ENCODE measurements around the gene MBNL1. TPM values are rescaled to one million over a fixed set of nuclear protein-coding genes. Genes with fewer than 3 reads are reported as not detected.

MBNL1 gene
- total RNA-seq, 1 experiment from 2014 or later, result 117 TPM

DNA sequence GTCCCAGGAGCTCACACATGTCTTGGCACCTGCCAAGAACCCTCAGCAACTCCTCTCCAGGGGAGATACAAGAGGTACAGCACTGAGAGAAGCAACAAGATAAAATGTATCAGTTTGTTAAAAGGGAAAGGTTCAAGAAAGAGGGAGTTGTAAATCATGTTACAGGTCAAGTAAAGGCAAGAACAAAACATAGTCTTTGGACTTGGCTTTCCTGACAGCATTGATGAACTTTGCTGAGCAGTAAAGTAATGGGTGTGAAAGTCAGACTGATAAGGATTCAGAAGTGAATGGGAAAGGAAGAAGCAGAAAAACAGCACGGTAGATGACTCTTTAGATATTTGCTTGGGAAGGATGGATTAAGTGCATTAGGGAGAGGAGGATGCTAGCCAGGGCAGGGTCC, 27.1 kb downstream of the MBNL1 start:
- DNase-seq (ENCODE audit: low spot score), result no peak
- Histone ChIP-seq H3K36me3 (ENCODE audit: insufficient read depth, low read length, poor library complexity, severe bottlenecking) (peaks cover 7% of the 10 kb centered on the region), H3K4me3 (ENCODE audit: low read depth, low read length, poor library complexity, severe bottlenecking) (no peak overlapping the region), H3K27me3 (replicated peaks; ENCODE audit: insufficient read depth, low read depth, low read length, poor library complexity) (no peaks in the 10 kb centered on the region), H3K4me1 (ENCODE audit: insufficient read depth, low read length, poor library complexity, severe bottlenecking) (peaks cover 19% of the 10 kb centered on the region), H3K9me3 (ENCODE audit: low read depth, low read length, poor library complexity, severe bottlenecking) (no peaks in the 10 kb centered on the region), H3K27ac (ENCODE audit: low read depth, low read length, poor library complexity, severe bottlenecking) (no peak overlapping the region)
- BruUV-seq (replicated peaks), result no TSS peak
- no peak for TF ChIP-seq EZH2 (IDR thresholded peaks at IDR 0.05; ENCODE audit: borderline replicate concordance, low read depth, low read length, poor library complexity, severe bottlenecking)
- TF ChIP-seq, protein P1, sequence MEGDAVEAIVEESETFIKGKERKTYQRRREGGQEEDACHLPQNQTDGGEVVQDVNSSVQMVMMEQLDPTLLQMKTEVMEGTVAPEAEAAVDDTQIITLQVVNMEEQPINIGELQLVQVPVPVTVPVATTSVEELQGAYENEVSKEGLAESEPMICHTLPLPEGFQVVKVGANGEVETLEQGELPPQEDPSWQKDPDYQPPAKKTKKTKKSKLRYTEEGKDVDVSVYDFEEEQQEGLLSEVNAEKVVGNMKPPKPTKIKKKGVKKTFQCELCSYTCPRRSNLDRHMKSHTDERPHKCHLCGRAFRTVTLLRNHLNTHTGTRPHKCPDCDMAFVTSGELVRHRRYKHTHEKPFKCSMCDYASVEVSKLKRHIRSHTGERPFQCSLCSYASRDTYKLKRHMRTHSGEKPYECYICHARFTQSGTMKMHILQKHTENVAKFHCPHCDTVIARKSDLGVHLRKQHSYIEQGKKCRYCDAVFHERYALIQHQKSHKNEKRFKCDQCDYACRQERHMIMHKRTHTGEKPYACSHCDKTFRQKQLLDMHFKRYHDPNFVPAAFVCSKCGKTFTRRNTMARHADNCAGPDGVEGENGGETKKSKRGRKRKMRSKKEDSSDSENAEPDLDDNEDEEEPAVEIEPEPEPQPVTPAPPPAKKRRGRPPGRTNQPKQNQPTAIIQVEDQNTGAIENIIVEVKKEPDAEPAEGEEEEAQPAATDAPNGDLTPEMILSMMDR (conservative IDR thresholded peaks at IDR 0.05; ENCODE audit: low read depth, low read length), result no peak
- POLR2A ChIA-PET (ENCODE audit: low non-redundant PET), result no interaction called here
- intact Hi-C loops (cut with micrococcal nuclease; ENCODE audit: unreplicated experiment), result no loop called here
- CTCF ChIA-PET, result no interaction called here

GRCh38 chr3:152296382-152296781, 27.7 kb downstream of the MBNL1 start:
- DNase-seq (ENCODE audit: low spot score), result no peak
- BruUV-seq (replicated peaks), result no TSS peak
- POLR2A ChIA-PET (ENCODE audit: low non-redundant PET), result no interaction called here
- CTCF ChIA-PET, result no interaction called here
- Histone ChIP-seq H3K36me3 (ENCODE audit: insufficient read depth, low read length, poor library complexity, severe bottlenecking) (peaks cover 7% of the 10 kb centered on the region), H3K4me1 (ENCODE audit: insufficient read depth, low read length, poor library complexity, severe bottlenecking) (peaks cover 22% of the 10 kb centered on the region), H3K9me3 (ENCODE audit: low read depth, low read length, poor library complexity, severe bottlenecking) (no peaks in the 10 kb centered on the region), H3K4me3 (ENCODE audit: low read depth, low read length, poor library complexity, severe bottlenecking) (no peak overlapping the region), H3K27ac (ENCODE audit: low read depth, low read length, poor library complexity, severe bottlenecking) (no peak overlapping the region), H3K27me3 (replicated peaks; ENCODE audit: insufficient read depth, low read depth, low read length, poor library complexity) (no peaks in the 10 kb centered on the region)
- TF ChIP-seq, protein P1 (conservative IDR thresholded peaks at IDR 0.05; ENCODE audit: low read depth, low read length), result no peak
- no peak for TF ChIP-seq EZH2 (IDR thresholded peaks at IDR 0.05; ENCODE audit: borderline replicate concordance, low read depth, low read length, poor library complexity, severe bottlenecking)
- intact Hi-C loops (cut with micrococcal nuclease; ENCODE audit: unreplicated experiment), result no loop called here

- intact Hi-C loops (cut with micrococcal nuclease; ENCODE audit: unreplicated experiment), result no loop called here
- ChIA-PET POLR2A (ENCODE audit: low non-redundant PET) (interaction anchor here (0.7 kb wide), 1 partner anchor 16 kb away, joined by 11 read pairs; no protein-coding TSS in a partner anchor), CTCF (no interaction called here)
Measured at GRCh38 chr3:152296971-152297370, 28.2 kb downstream of the MBNL1 start.

More at GRCh38 chr3:152296971-152297370, 28.2 kb downstream of the MBNL1 start:
- H3K27ac ChIP-seq (ENCODE audit: low read depth, low read length, poor library complexity, severe bottlenecking), result no peak overlapping the region
- no peak for TF ChIP-seq EZH2 (IDR thresholded peaks at IDR 0.05; ENCODE audit: borderline replicate concordance, low read depth, low read length, poor library complexity, severe bottlenecking)
- TF ChIP-seq, protein P1 (conservative IDR thresholded peaks at IDR 0.05; ENCODE audit: low read depth, low read length), result no peak
- peaks cover 7% of the 10 kb centered on the region for H3K36me3 ChIP-seq (ENCODE audit: insufficient read depth, low read length, poor library complexity, severe bottlenecking)
- H3K4me3 ChIP-seq (ENCODE audit: low read depth, low read length, poor library complexity, severe bottlenecking), result no peak overlapping the region
- no peaks in the 10 kb centered on the region for H3K9me3 ChIP-seq (ENCODE audit: low read depth, low read length, poor library complexity, severe bottlenecking)
- peaks cover 28% of the 10 kb centered on the region for H3K4me1 ChIP-seq (ENCODE audit: insufficient read depth, low read length, poor library complexity, severe bottlenecking)
- no peaks in the 10 kb centered on the region for H3K27me3 ChIP-seq (replicated peaks; ENCODE audit: insufficient read depth, low read depth, low read length, poor library complexity)
- BruUV-seq (replicated peaks), result no TSS peak
- DNase-seq (ENCODE audit: low spot score), result no peak
